Epithelial cell of esophagus (primary cell): ENCODE data around the gene PCDHGB2.

ENCODE experiments used
- DNase-seq: peaks from one replicate; pipeline ENCODE4 v3.0.0; 2010; ENCODE audit warnings: low read depth
- H3K4me3 ChIP-seq: 2 replicates; pipeline ENCODE4 v1.5.1; 2011; ENCODE audit warnings: mild to moderate bottlenecking, low read length, control low read depth
- CTCF ChIP-seq: IDR thresholded peaks from 2 replicates; pipeline ENCODE4 v1.5.1; 2011; ENCODE audit warnings: low read depth, mild to moderate bottlenecking, low read length, control low read depth, inconsistent platforms; ENCODE audit not compliant: insufficient read depth; ENCODE audit errors: missing control alignments

PCDHGB2 gene

GRCh38 chr5:141383345-141383744 lies 23.6 kb downstream of the PCDHGB2 start:
- no peak for TF ChIP-seq CTCF
- H3K4me3 ChIP-seq = no peak overlapping the region
- DNase-seq = no peak

GRCh38 chr5:141384471-141385267 lies 24.9 kb downstream of the PCDHGB2 start:
- DNase-seq = no peak
- H3K4me3 ChIP-seq = no peak overlapping the region
- TF ChIP-seq CTCF = no peak

GRCh38 chr5:141387557-141388311 lies 27.9 kb downstream of the PCDHGB2 start, which contains the start of gene PCDHGB4:
Gene PCDHGB4 (plus strand): TSS chr5:141387698. CDS start chr5:141387885, 187 bp downstream.
- TF ChIP-seq CTCF = peak; percentile 59
- peak; percentile 48 for DNase-seq
- peak within 1 kb of the TSS; percentile 35 for H3K4me3 ChIP-seq

GRCh38 chr5:141388661-141389060 lies 28.9 kb downstream of the PCDHGB2 start:
- DNase-seq = no peak
- no peak for TF ChIP-seq CTCF
- H3K4me3 ChIP-seq = no peak overlapping the region

GRCh38 chr5:141389153-141390042 lies 29.6 kb downstream of the PCDHGB2 start:
- DNase-seq = no peak
- no peak for TF ChIP-seq CTCF
- H3K4me3 ChIP-seq = no peak overlapping the region

- no peak for DNase-seq
- no peak for TF ChIP-seq CTCF
- H3K4me3 ChIP-seq = no peak within 1 kb of the TSS
Measured at GRCh38 chr5:141392429-141393198, 32.8 kb downstream of the PCDHGB2 start, which contains the start of gene PCDHGA8. Gene PCDHGA8 (plus strand): TSS chr5:141392633. CDS start chr5:141392814, 181 bp downstream.
